Hair follicular keratinocyte (primary cell): ENCODE results near the gene CCNB2. TPM values are rescaled to one million over a fixed set of nuclear protein-coding genes. Genes with fewer than 3 reads are reported as not detected.

Experiments used
- total RNA-seq: library from RNA; depleted of rRNA; stranded (reverse); fragments of >200 nt; gene quantifications from 2 replicates; pipeline ENCODE4 v1.2.3, GENCODE V29; 2015

Gene CCNB2
- total RNA-seq: 33.3 and 95.3 TPM in 2 replicates

DNA sequence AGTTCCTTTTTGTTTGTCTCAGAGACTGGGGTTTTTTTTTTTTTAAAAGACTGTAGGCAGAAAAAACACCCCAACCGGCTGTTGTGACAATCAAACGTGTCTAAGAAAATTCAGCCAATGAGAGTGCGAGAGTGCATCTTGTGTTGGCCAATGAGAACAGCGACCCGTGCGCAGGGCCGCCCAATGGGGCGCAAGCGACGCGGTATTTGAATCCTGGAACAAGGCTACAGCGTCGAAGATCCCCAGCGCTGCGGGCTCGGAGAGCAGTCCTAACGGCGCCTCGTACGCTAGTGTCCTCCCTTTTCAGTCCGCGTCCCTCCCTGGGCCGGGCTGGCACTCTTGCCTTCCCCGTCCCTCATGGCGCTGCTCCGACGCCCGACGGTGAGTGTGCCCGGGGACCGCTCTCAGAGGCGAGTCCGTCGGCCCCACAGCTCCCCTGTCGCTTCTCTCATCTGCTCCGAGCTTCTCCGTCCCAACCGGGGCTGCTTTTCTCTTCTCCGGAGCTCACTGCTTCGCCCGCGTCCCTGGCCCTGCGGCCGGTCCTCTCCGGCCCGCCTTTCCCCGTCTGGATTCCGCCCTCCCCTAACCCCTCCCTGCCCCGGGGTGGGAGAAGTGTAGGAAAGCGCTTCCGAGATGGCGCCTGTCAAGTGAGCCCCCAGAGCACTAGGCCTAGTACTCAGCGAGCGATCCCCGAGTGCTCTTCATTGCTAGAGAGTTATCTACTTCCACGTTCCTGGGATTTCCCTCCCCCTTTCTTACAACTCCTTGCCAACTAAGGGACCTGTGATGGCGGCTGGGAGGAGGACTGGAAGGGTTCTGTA lies at the start of gene CCNB2:
TSS of gene CCNB2 (plus strand) at position 235 of the 821 bp plus-strand sequence. CDS start at position 358, 123 bp downstream.

Other genes with a start within 250 kb of the CCNB2 start
- gene SLTM, start 171.5 kb upstream of the CCNB2 start, total RNA-seq: 34.3 and 49.0 TPM in 2 replicates
- gene RNF111, start 117.5 kb upstream of the CCNB2 start, total RNA-seq: 7.9 and 8.5 TPM in 2 replicates
- gene LDHAL6B, start 101.7 kb downstream of the CCNB2 start, total RNA-seq: not detected in 2 replicates